Measurements from ENCODE around the gene TSGA10IP. TPM values are rescaled to one million over a fixed set of nuclear protein-coding genes. Genes with fewer than 3 reads are reported as not detected.
A peak's percentile ranks its signal among the peaks of the same experiment; 100 is the strongest.
"Not testable (repeated sequence)": the region's sequence is repeated elsewhere in the genome, so short reads cannot be mapped to it uniquely, and the experiment has no call there.

The TSGA10IP gene
- polyA plus RNA-seq, 3 donors, result 0.19 to 0.21 (median 0.20) TPM

DNA sequence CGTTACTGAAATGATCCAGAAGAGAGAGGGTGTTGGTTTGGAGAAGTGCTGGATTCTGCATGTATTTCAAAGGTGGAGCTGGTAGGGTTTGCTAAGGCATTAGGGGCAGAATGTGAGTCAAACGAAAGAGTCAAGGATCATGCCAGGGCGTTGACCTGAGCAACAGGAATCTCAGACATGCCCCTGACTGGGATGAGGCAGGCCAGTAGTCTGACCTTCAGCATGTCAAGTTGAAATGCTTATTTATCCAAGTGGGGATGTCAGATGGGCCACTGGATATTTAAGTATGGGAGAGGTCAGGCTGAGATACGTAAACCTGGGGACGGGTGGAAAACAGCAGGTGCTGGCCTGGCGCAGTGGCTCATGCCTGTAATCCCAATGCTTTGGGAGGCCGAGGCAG is 2.7 kb upstream of the TSGA10IP start:
- no peak for DNase-seq (ENCODE audit: extremely low read depth in 1 of 11, low read depth in 9 of 11, low spot score in 4 of 11)

DNA sequence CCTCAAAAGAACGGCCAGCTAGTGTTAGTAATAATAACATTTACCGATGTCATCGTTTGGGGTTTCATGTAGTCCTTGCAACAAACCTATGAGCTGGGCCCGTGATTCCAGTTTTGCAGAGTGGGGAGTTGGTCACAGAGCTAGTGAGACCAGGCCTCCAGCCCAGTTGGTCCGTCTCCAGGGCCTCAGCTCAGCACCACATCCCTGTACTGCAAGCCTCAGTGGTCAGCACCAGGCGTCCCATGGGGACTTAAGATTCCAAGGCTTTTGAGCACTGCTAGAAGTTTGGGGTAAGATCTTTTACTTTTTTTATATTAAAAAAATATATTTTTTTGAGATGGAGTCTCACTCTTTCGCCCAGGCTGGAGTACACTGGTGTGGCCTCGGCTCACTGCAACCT is 1.1 kb upstream of the TSGA10IP start:
- DNase-seq (ENCODE audit: extremely low read depth in 1 of 11, low read depth in 9 of 11, low spot score in 4 of 11), result no peak

GRCh38 chr11:65944767-65945166 is 513 bp upstream of the TSGA10IP start:
- DNase-seq (ENCODE audit: extremely low read depth in 1 of 11, low read depth in 9 of 11, low spot score in 4 of 11), result no peak

DNA sequence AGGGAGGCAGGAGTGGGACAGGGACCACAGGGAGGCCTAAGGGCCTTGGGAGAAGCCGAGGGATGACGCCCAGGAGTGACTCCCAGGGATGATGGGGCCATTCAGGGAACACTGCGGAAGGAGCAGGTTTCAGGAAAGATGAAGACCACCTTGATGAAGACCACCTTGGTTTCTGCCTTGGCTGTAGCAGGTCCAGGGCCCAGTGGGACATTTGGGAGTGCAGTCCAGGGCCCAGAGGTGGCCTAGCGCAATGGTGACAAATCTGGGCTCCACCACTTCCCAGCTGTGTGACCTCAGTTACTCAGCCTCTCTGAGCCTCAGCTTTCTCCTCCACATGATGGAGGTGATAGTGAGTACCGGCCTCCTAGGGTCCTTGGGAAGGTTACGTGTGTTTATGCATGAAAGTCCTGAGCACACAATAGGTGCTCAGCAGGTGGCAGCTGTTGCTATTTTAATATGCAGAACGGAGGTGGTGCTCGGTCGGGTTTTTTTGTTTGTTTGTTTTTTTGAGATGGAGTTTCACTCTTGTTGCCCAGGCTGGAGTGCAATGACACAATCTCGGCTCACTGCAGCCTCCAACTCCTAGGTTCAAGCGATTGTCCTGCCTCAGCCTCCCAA is 770 bp downstream of the TSGA10IP start:
- no peak for DNase-seq (ENCODE audit: extremely low read depth in 1 of 11, low read depth in 9 of 11, low spot score in 4 of 11)

DNA sequence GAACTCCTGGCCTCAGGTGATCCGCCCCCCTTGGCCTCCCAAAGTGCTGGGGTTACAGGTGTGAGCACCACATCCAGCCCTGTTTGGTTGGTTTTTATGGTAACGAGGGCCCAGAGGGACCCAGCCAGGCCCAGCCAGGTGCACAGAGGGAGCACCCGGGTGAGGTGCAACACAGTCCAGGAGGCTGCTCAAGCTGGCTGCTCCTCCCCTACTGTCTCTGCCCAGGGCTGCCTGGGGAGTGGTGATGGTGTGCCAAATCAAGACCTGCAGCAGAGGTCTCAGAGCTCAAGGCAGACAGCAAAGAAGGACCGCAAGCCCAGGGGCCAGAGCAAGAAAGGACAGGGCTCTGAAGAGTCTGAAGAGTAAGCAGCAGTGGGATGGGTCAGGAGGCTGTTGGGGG is 1.4 kb downstream of the TSGA10IP start:
- DNase-seq (ENCODE audit: extremely low read depth in 1 of 11, low read depth in 9 of 11, low spot score in 4 of 11), result no peak

- no peak for DNase-seq (ENCODE audit: extremely low read depth in 1 of 11, low read depth in 9 of 11, low spot score in 4 of 11)
These were observed 1.9 kb downstream of the TSGA10IP start for GRCh38 chr11:65947133-65947532.

GRCh38 chr11:65947603-65948125 is 2.4 kb downstream of the TSGA10IP start:
- no peak for DNase-seq (ENCODE audit: extremely low read depth in 1 of 11, low read depth in 9 of 11, low spot score in 4 of 11)

DNA sequence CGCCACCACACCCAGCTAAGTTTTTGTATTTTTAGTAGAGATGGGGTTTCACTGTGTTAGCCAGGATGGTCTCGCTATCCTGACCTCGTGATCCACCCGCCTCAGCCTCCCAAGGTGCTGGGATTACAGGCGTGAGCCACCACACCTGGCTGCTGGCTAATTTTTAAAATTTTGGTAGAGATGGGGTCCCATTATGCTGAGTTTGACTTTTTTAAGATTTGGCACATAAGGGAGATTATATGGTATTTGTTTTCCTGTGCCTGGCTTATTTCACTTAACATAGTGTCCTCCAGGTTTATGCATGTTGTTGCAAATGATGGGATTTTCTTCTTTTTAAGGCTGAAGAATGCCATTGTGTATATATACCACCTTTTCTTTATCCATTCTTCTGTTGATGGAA is 5.4 kb downstream of the TSGA10IP start:
- not testable (repeated sequence) for DNase-seq (ENCODE audit: extremely low read depth in 1 of 11, low read depth in 9 of 11, low spot score in 4 of 11)

GRCh38 chr11:65951641-65952040 is 6.4 kb downstream of the TSGA10IP start:
- not testable (repeated sequence) for DNase-seq (ENCODE audit: extremely low read depth in 1 of 11, low read depth in 9 of 11, low spot score in 4 of 11)

- DNase-seq (ENCODE audit: extremely low read depth in 1 of 11, low read depth in 9 of 11, low spot score in 4 of 11), result no peak
These were observed 6.8 kb downstream of the TSGA10IP start for GRCh38 chr11:65952052-65952521.

DNA sequence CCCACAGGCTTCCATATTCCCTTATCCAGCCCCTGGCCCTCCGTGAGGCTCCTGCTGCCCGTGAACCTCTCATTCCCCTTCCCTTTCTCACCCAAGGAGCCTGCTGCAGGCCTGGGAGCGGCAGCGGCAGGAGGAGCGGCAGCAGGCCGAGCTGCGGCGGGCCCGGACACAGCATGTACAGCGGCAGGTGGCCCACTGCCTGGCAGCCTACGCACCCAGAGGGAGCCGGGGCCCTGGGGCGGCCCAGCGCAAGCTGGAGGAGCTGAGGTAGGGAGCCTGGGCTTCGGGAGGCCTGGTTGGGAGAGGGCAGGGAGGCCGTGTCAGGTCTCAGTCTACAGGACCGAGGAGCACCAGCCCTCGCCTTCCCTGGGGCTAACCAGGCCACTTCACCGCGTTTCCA is 8.2 kb downstream of the TSGA10IP start:
- no peak for DNase-seq (ENCODE audit: extremely low read depth in 1 of 11, low read depth in 9 of 11, low spot score in 4 of 11)

GRCh38 chr11:65954771-65955170 is 9.5 kb downstream of the TSGA10IP start:
- no peak for DNase-seq (ENCODE audit: extremely low read depth in 1 of 11, low read depth in 9 of 11, low spot score in 4 of 11)

DNA sequence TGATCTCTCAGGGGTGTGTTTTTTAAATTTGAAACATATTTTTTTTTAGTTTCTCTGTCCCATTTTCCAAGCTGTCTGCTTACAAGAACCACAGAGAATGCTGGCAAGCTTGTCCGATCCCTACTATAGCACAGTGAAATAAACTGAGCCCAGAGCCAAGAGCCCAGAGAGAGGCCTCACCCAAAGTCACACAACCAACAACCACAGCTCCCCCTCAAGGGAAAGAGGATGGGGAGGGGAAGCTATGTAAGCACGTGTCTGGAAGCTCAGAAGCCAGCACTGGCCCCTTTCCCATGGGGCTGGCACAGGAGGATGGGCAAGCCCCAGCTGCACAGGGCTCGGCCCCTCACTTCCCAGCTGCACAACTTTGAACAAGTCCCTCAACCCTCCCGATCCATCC is 13.0 kb downstream of the TSGA10IP start:
- DNase-seq (ENCODE audit: extremely low read depth in 1 of 11, low read depth in 9 of 11, low spot score in 4 of 11), result no peak

- DNase-seq (ENCODE audit: extremely low read depth in 1 of 11, low read depth in 9 of 11, low spot score in 4 of 11), result no peak
These were observed 13.6 kb downstream of the TSGA10IP start for GRCh38 chr11:65958774-65959420.

DNA sequence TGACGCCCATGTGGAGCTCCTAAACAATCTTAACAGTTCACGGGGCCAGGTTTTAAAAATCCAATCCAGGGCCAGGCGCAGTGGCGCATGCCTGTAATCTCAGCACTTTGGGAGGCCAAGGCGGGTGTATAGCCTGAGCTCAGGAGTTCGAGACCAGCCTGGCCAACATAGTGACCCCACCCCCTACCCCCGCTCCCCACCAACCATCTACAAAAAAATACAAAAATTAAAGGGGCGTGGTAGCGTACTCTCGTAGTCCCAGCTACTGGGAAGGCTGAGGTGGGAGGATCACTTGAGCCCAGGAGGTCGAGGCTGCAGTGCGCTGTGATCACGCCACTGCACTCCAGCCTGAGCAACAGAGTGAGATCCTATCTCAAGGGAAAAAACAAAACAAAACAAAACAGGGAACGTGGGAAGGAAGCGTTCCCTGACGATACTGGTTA is 15.6 kb downstream of the TSGA10IP start:
- DNase-seq (ENCODE audit: extremely low read depth in 1 of 11, low read depth in 9 of 11, low spot score in 4 of 11), result no peak

DNA sequence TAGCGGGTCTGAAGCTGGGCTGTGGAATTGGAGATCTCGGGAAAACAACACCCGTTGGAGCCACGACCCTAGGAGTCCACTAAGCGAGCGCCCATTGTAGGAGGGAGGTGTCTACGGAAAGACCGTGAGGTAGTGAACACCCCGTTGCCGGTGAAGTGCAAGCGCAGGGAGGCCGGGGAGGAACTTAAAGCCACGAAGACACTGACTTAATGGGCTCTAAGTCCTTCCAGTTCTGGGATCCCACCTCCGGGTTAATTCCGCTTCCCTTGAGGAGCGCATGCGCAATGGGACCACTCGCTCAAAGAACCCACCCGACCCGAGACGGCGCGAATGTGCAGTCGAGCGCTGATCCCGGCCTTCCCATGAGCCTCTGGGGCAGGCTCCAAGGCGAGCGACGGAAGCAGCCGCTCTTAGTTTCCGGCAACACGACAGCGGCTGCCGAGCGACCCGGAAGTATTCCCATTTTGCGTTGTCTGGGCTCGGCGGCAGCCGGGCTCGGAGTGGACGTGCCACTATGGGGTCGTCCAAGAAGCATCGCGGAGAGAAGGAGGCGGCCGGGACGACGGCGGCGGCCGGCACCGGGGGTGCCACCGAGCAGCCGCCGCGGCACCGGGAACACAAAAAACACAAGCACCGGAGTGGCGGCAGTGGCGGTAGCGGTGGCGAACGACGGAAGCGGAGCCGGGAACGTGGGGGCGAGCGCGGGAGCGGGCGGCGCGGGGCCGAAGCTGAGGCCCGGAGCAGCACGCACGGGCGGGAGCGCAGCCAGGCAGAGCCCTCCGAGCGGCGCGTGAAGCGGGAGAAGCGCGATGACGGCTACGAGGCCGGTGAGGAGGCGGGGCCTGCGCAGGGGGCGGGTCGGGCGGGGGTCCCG is 16.2 kb downstream of the TSGA10IP start, which contains the start of gene SART1:
SART1 (plus strand) TSS at position 468 of the 874 bp plus-strand sequence; CDS start at position 515, 47 bp downstream.
- DNase-seq (ENCODE audit: extremely low read depth in 1 of 11, low read depth in 9 of 11, low spot score in 4 of 11), result peak; percentile 92 to 98 (median 97)

DNA sequence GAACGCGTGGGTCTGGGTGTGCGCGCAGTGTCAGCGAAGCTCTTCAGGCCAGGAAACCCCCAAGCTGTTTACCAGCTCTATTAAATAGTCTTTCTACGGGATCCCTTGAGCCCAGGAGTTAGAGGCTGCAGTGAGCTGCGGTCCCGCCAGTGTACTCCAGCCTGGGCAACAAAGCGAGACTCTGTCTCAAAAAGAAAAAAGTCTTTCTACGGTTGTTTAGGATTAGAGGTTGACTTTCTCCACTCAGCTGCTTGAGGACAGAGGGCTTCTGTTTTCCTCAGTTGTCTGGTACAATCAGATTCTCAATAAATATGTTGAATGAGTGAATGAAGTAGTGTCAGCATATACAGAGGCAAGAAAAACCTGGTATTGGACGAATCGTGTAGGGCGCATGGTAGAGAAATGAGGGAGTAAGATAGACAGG is 16.9 kb downstream of the TSGA10IP start:
- DNase-seq (ENCODE audit: extremely low read depth in 1 of 11, low read depth in 9 of 11, low spot score in 4 of 11), result no peak

DNA sequence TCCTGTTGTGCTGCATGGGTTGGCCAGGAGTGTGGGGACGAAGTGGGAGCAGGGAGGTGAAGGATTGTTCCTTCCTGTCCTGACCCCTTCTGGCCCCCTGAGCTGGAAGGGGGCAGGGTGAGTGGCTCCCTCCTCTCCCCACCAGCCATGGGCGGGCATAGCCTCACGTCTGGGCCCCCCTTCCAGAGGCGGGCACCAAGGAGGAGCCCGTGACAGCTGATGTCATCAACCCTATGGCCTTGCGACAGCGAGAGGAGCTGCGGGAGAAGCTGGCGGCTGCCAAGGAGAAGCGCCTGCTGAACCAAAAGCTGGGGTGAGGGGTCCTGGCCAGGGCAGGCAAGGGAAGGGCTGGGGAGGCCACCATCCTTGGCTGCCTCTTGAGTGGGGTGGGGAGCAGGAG is 19.6 kb downstream of the TSGA10IP start:
- DNase-seq (ENCODE audit: extremely low read depth in 1 of 11, low read depth in 9 of 11, low spot score in 4 of 11), result no peak

- no peak for DNase-seq (ENCODE audit: extremely low read depth in 1 of 11, low read depth in 9 of 11, low spot score in 4 of 11)
These were observed 20.9 kb downstream of the TSGA10IP start for GRCh38 chr11:65965986-65966762.
